ENCODE measurements around the gene SCARB1. TPM values are rescaled to one million over a fixed set of nuclear protein-coding genes. Genes with fewer than 3 reads are reported as not detected.

SCARB1 gene
- total and polyA plus RNA-seq, 2 of the 13 experiments (the other 11 are each of a cell fraction or from before 2014, with no cell fraction given) = 63.4 to 160 TPM

DNA sequence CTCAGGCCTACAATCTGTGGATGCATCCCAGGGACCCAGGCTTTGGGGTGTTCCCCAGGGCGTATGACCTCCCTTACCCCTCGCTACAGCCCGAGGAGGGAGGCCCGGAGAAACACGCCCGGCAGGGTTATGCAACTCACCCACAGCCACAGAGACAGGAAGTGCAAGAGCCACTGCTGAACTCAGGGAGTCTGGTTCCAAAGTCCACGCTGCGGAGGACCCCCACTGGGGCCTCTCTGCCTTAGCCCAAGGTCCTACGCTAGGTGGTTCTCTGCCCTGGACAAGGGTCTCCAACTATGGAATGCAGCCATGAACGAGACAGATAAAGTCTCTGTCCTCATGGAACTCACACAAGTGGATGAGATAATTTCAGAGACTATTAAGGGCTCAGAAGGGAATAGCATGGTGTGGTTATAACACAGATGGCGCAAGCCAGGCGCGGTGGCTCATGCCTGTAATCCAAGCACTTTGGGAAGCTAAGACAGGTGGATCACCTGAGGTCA is 11.3 kb downstream of the SCARB1 start (continued):
- TF ChIP-seq ZC3H4 (CRISPR knock-in tag; IDR thresholded peaks at IDR 0.05; ENCODE audit: borderline replicate concordance) = no peak
- no peak for TF ChIP-seq ZNF777 (CRISPR knock-in tag; IDR thresholded peaks at IDR 0.05)
- TF ChIP-seq THAP11 (CRISPR knock-in tag; IDR thresholded peaks at IDR 0.05) = peak; percentile 79
- no peak for TF ChIP-seq ZNF496 (CRISPR knock-in tag; IDR thresholded peaks at IDR 0.05; ENCODE audit: insufficient replicate concordance)
- TF ChIP-seq CCAR2 (optimal IDR thresholded peaks at IDR 0.05; ENCODE audit: low read depth, low read length) = peak; percentile 49
- TF ChIP-seq MAF1 (CRISPR knock-in tag; IDR thresholded peaks at IDR 0.05; ENCODE audit: borderline replicate concordance) = no peak
- no peak for TF ChIP-seq ZSCAN20 (CRISPR knock-in tag; IDR thresholded peaks at IDR 0.05; ENCODE audit: borderline replicate concordance)
- TF ChIP-seq TBX2 (CRISPR knock-in tag; IDR thresholded peaks at IDR 0.05; ENCODE audit: borderline replicate concordance) = peak; percentile 82
- TF ChIP-seq, protein P1, sequence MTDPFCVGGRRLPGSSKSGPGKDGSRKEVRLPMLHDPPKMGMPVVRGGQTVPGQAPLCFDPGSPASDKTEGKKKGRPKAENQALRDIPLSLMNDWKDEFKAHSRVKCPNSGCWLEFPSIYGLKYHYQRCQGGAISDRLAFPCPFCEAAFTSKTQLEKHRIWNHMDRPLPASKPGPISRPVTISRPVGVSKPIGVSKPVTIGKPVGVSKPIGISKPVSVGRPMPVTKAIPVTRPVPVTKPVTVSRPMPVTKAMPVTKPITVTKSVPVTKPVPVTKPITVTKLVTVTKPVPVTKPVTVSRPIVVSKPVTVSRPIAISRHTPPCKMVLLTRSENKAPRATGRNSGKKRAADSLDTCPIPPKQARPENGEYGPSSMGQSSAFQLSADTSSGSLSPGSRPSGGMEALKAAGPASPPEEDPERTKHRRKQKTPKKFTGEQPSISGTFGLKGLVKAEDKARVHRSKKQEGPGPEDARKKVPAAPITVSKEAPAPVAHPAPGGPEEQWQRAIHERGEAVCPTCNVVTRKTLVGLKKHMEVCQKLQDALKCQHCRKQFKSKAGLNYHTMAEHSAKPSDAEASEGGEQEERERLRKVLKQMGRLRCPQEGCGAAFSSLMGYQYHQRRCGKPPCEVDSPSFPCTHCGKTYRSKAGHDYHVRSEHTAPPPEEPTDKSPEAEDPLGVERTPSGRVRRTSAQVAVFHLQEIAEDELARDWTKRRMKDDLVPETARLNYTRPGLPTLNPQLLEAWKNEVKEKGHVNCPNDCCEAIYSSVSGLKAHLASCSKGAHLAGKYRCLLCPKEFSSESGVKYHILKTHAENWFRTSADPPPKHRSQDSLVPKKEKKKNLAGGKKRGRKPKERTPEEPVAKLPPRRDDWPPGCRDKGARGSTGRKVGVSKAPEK (CRISPR knock-in tag; IDR thresholded peaks at IDR 0.05; ENCODE audit: borderline replicate concordance) = peak; percentile 59; the same call in 1 of the 2 replicates
- TF ChIP-seq, protein P2, sequence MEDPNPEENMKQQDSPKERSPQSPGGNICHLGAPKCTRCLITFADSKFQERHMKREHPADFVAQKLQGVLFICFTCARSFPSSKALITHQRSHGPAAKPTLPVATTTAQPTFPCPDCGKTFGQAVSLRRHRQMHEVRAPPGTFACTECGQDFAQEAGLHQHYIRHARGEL (CRISPR knock-in tag; IDR thresholded peaks at IDR 0.05) = no peak
- no peak for TF ChIP-seq MAFG (CRISPR knock-in tag; IDR thresholded peaks at IDR 0.05)
- TF ChIP-seq ZNF317 (CRISPR knock-in tag; IDR thresholded peaks at IDR 0.05) = peak; percentile 87
- TF ChIP-seq, protein P3, sequence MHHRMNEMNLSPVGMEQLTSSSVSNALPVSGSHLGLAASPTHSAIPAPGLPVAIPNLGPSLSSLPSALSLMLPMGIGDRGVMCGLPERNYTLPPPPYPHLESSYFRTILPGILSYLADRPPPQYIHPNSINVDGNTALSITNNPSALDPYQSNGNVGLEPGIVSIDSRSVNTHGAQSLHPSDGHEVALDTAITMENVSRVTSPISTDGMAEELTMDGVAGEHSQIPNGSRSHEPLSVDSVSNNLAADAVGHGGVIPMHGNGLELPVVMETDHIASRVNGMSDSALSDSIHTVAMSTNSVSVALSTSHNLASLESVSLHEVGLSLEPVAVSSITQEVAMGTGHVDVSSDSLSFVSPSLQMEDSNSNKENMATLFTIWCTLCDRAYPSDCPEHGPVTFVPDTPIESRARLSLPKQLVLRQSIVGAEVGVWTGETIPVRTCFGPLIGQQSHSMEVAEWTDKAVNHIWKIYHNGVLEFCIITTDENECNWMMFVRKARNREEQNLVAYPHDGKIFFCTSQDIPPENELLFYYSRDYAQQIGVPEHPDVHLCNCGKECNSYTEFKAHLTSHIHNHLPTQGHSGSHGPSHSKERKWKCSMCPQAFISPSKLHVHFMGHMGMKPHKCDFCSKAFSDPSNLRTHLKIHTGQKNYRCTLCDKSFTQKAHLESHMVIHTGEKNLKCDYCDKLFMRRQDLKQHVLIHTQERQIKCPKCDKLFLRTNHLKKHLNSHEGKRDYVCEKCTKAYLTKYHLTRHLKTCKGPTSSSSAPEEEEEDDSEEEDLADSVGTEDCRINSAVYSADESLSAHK (CRISPR knock-in tag; IDR thresholded peaks at IDR 0.05; ENCODE audit: borderline replicate concordance) = no peak
- TF ChIP-seq, protein P4, sequence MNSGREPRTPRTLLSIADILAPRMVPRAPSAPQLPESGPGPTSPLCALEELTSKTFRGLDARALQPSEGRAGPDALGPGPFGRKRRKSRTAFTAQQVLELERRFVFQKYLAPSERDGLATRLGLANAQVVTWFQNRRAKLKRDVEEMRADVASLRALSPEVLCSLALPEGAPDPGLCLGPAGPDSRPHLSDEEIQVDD (CRISPR knock-in tag; IDR thresholded peaks at IDR 0.05; ENCODE audit: borderline replicate concordance) = no peak
- TF ChIP-seq NFKBIZ (CRISPR knock-in tag; IDR thresholded peaks at IDR 0.05) = peak; percentile 81; the same call in 1 of the 2 replicates
- TF ChIP-seq ZBTB1 (CRISPR knock-in tag; IDR thresholded peaks at IDR 0.05; ENCODE audit: borderline replicate concordance) = no peak
- peak; percentile 96 for TF ChIP-seq CEBPB (IDR thresholded peaks at IDR 0.05; ENCODE audit: borderline replicate concordance, low read depth, low read length)
- TF ChIP-seq, protein P5, sequence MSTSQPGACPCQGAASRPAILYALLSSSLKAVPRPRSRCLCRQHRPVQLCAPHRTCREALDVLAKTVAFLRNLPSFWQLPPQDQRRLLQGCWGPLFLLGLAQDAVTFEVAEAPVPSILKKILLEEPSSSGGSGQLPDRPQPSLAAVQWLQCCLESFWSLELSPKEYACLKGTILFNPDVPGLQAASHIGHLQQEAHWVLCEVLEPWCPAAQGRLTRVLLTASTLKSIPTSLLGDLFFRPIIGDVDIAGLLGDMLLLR (CRISPR knock-in tag; IDR thresholded peaks at IDR 0.05) = peak; percentile 67; the same call in 1 of the 2 replicates
- TF ChIP-seq, protein P6, sequence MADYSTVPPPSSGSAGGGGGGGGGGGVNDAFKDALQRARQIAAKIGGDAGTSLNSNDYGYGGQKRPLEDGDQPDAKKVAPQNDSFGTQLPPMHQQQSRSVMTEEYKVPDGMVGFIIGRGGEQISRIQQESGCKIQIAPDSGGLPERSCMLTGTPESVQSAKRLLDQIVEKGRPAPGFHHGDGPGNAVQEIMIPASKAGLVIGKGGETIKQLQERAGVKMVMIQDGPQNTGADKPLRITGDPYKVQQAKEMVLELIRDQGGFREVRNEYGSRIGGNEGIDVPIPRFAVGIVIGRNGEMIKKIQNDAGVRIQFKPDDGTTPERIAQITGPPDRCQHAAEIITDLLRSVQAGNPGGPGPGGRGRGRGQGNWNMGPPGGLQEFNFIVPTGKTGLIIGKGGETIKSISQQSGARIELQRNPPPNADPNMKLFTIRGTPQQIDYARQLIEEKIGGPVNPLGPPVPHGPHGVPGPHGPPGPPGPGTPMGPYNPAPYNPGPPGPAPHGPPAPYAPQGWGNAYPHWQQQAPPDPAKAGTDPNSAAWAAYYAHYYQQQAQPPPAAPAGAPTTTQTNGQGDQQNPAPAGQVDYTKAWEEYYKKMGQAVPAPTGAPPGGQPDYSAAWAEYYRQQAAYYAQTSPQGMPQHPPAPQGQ (CRISPR knock-in tag; IDR thresholded peaks at IDR 0.05; ENCODE audit: borderline replicate concordance) = no peak
